Nephron progenitor cell (in vitro differentiated cells): Measurements from ENCODE around the gene PRDX1.

Source experiments
- DNase-seq: peaks from one replicate; pipeline ENCODE4 v3.0.0; 2021
- H3K27ac Mint-ChIP-seq: 2 replicates; pipeline ENCODE4 v1.8.0; 2021; ENCODE audit warnings: mild to moderate bottlenecking, moderate library complexity, mixed read lengths
- H3K27me3 Mint-ChIP-seq: 2 replicates; pipeline ENCODE4 v1.8.0; 2021; ENCODE audit warnings: mild to moderate bottlenecking, low read depth, mixed read lengths; ENCODE audit not compliant: poor library complexity
- H3K36me3 Mint-ChIP-seq: 2 replicates; pipeline ENCODE4 v1.8.0; 2021; ENCODE audit warnings: low read depth, mixed read lengths
- H3K4me1 Mint-ChIP-seq: 2 replicates; pipeline ENCODE4 v1.8.0; 2021; ENCODE audit warnings: mixed read lengths
- H3K4me3 Mint-ChIP-seq: 2 replicates; pipeline ENCODE4 v1.8.0; 2021; ENCODE audit warnings: mild to moderate bottlenecking, moderate library complexity, mixed read lengths
- H3K9me3 Mint-ChIP-seq: 2 replicates; pipeline ENCODE4 v1.8.0; 2021; ENCODE audit warnings: mild to moderate bottlenecking, moderate library complexity, mixed read lengths
- CTCF ChIP-seq: fragments of 200-600 bp; sonication (generic); IDR thresholded peaks from 2 replicates; pipeline ENCODE4 v1.5.0; 2021; ENCODE audit warnings: antibody characterized with exemption

Gene PRDX1

GRCh38 chr1:45521413-45522323 is at the start of gene PRDX1:
TSS of gene PRDX1 (minus strand) at chr1:45521884. CDS start at chr1:45519043, 2,841 bp downstream.
- H3K9me3 Mint-ChIP-seq, result no peaks in the 10 kb centered on the region
- H3K27ac Mint-ChIP-seq, result peak within 1 kb of the TSS; percentile 49
- H3K27me3 Mint-ChIP-seq, result no peaks in the 10 kb centered on the region
- peak; percentile 96 for DNase-seq
- peaks cover 51% of the 10 kb centered on the region for H3K4me1 Mint-ChIP-seq
- no peak for TF ChIP-seq CTCF
- peaks cover 7% of the 10 kb centered on the region for H3K36me3 Mint-ChIP-seq
- H3K4me3 Mint-ChIP-seq, result peak within 1 kb of the TSS; percentile 97

- Mint-ChIP-seq H3K27ac (peak overlapping the region; percentile 89), H3K4me3 (no peak overlapping the region), H3K4me1 (peaks cover 14% of the 10 kb centered on the region), H3K9me3 (no peaks in the 10 kb centered on the region), H3K27me3 (no peaks in the 10 kb centered on the region), H3K36me3 (peaks cover 33% of the 10 kb centered on the region)
- no peak for TF ChIP-seq CTCF
- no peak for DNase-seq
Measured at GRCh38 chr1:45570631-45571030, 48.9 kb upstream of the PRDX1 start.

GRCh38 chr1:45569962-45570581 is 48.4 kb upstream of the PRDX1 start:
- Mint-ChIP-seq H3K4me3 (no peak overlapping the region), H3K4me1 (peaks cover 14% of the 10 kb centered on the region), H3K9me3 (no peaks in the 10 kb centered on the region), H3K27ac (peak overlapping the region; percentile 62), H3K27me3 (no peaks in the 10 kb centered on the region), H3K36me3 (peaks cover 33% of the 10 kb centered on the region)
- peak; percentile 97 for TF ChIP-seq CTCF
- DNase-seq, result peak; percentile 73

DNA sequence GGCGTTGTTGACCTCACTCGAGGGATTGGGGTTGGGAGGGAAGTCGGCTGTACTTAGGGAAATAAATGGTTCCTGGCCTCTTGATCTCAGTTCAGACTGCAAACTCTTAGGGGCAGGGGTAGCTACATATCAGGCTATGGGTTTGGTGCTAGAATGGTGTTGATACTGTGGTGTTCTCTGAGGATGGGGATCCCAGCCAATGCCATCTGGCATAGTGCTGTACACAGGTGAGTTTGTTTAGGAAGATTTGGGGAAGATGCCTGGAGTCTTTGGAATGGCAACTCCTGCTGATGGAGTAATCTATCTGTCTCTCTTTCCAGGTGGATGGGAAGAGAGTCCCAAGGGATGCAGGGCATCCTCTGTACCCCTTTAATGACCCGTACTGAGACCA is 47.9 kb upstream of the PRDX1 start:
- Mint-ChIP-seq H3K4me1 (peaks cover 14% of the 10 kb centered on the region), H3K27ac (peak overlapping the region; percentile 62), H3K36me3 (peaks cover 34% of the 10 kb centered on the region), H3K9me3 (no peaks in the 10 kb centered on the region), H3K27me3 (no peaks in the 10 kb centered on the region), H3K4me3 (no peak overlapping the region)
- no peak for TF ChIP-seq CTCF
- DNase-seq, result no peak

- no peak for DNase-seq
- Mint-ChIP-seq H3K4me1 (peaks cover 7% of the 10 kb centered on the region), H3K27ac (peak overlapping the region; percentile 66), H3K36me3 (peaks cover 45% of the 10 kb centered on the region), H3K4me3 (no peak overlapping the region), H3K9me3 (no peaks in the 10 kb centered on the region), H3K27me3 (no peaks in the 10 kb centered on the region)
- TF ChIP-seq CTCF, result no peak
Measured at GRCh38 chr1:45568421-45568820, 46.7 kb upstream of the PRDX1 start.
